Measurements from ENCODE around the gene TAF5L.

GRCh38 chr1:229558460-229559335 lies 67.2 kb downstream of the TAF5L start, which contains the start of gene ABCB10:
- TF ChIP-seq CTCF (IDR thresholded peaks at IDR 0.05; ENCODE audit: control extremely low read depth in 1 of 3, insufficient read depth in 1 of 3, low read depth in 1 of 3, low read length in 3 of 3) (peak; percentile 82 to 91 (median 88)), BRCA1 (IDR thresholded peaks at IDR 0.05; ENCODE audit: low read depth, low read length) (0 out of 2 replicates have a peak, but pooled peaks have one; percentile 21), TAF1 (IDR thresholded peaks at IDR 0.05; ENCODE audit: low read depth, low read length) (no peak; the same call in 1 of the 2 replicates), ZNF274 (IDR thresholded peaks at IDR 0.05; ENCODE audit: borderline replicate concordance, extremely low read depth, low read length) (no peak), KDM4A (IDR thresholded peaks at IDR 0.05; ENCODE audit: low read depth, low read length, severe bottlenecking) (peak; percentile 53), YY1 (IDR thresholded peaks at IDR 0.05; ENCODE audit: low read depth, low read length) (peak; percentile 80), EP300 (IDR thresholded peaks at IDR 0.05; ENCODE audit: borderline replicate concordance in 1 of 2, low read depth in 2 of 2, low read length in 2 of 2) (peak in 1 of 2 experiments; percentile 67; a peak in 1 of 3 replicates), POLR2AphosphoS5 (IDR thresholded peaks at IDR 0.05; ENCODE audit: low read depth, low read length) (no peak; the same call in 1 of the 2 replicates), GABPA (IDR thresholded peaks at IDR 0.05; ENCODE audit: borderline replicate concordance, insufficient read depth, low read length) (no peak), KDM1A (IDR thresholded peaks at IDR 0.05; ENCODE audit: borderline replicate concordance, low read length) (peak; percentile 10; the same call in 1 of the 2 replicates), EZH2 (IDR thresholded peaks at IDR 0.05; ENCODE audit: low read depth, low read length, severe bottlenecking) (peak; percentile 38), USF2 (IDR thresholded peaks at IDR 0.05; ENCODE audit: low read length) (0 out of 2 replicates have a peak, but pooled peaks have one; percentile 20), ATF3 (IDR thresholded peaks at IDR 0.05; ENCODE audit: insufficient read depth, low read depth, low read length) (0 out of 2 replicates have a peak, but pooled peaks have one; percentile 12), CREB1 (IDR thresholded peaks at IDR 0.05) (peak; percentile 50; the same call in 1 of the 2 replicates)
